HG03521 (cell line): ENCODE measurements around the gene FBN2.
"Not testable (repeated sequence)": the region's sequence is repeated elsewhere in the genome, so short reads cannot be mapped to it uniquely, and the experiment has no call there.

ENCODE experiments used
- ATAC-seq: cut with Tn5 transposase; IDR thresholded peaks from one replicate; pipeline ENCODE4 v1.9.1; 2021; ENCODE audit warnings: mild to moderate bottlenecking, moderate library complexity; ENCODE audit not compliant: unreplicated experiment

Gene FBN2

DNA sequence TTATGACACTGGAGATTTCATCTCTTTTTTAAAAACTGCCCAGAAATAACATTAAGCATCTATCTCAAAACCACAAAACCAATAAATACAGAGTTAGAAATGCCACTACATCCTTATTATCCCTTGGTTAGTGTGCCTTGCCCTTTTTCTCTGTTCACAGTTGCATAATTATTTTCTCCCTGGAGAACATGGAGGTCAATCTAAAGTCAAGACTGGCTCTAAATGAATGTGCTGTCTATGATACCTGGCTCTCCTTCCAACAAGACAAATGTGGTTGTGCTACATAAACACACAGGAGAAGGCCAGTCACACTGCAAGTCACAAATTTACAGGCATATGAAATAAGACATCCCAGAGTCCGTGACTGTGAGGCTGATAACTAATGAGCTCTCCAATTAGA lies 2.8 kb downstream of the FBN2 start:
- ATAC-seq: no peak

DNA sequence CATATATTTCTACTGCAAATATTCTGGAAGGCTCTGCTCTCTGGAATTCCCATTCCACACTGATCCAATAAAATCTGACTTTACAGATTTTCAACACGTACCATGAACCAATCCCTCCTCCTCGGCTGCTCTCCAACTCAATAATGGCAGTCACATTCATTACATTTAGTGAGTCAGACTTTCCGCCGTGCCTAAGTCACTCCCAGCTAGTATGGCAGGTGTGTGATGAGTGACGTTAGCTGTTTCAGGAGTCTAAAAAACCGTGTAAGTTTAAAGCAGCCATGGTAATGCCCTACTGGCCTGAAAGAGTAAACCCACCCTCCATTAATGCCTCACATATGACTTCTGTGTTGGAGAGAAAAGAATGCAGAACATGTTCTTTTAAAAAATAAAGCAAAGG lies 3.3 kb downstream of the FBN2 start:
- ATAC-seq: no peak

DNA sequence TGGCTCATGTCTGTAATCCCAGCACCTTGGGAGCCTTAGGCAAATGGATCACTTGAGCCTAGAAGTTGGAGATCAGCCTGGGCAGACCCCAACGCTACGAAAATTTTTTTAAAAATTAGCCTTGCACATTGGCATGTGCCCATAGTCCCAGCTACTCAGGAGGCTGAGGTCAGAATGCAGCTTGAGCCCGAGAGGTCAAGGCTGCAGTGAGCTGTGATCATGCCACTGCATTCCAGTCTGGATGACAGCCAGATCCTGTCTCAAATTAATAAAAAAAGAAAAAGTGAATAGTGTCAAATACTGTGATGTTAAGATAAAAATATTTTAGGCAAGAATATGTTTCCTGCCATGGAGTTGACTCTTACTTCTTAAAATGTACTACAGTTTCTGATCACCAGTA lies 5.3 kb downstream of the FBN2 start:
- no peak for ATAC-seq

DNA sequence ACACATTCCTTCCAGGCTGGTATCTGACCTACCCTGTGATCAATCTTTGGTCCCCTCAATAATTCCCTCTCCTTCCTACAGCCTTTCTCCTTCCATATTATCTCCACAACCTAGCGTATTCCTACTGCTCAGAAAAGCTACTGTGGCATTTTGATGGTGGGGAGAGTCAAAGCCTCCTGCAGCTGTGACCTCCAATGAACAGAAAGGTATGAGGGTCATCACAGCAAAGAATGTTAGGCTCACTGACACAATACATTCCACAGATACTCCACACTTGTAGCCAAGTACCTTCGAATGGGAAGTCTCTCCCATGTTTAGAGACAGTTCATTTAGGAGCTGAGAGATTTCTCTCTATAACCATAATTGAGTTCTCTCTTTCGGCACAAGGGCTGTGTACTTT lies 5.9 kb downstream of the FBN2 start:
- ATAC-seq: no peak

DNA sequence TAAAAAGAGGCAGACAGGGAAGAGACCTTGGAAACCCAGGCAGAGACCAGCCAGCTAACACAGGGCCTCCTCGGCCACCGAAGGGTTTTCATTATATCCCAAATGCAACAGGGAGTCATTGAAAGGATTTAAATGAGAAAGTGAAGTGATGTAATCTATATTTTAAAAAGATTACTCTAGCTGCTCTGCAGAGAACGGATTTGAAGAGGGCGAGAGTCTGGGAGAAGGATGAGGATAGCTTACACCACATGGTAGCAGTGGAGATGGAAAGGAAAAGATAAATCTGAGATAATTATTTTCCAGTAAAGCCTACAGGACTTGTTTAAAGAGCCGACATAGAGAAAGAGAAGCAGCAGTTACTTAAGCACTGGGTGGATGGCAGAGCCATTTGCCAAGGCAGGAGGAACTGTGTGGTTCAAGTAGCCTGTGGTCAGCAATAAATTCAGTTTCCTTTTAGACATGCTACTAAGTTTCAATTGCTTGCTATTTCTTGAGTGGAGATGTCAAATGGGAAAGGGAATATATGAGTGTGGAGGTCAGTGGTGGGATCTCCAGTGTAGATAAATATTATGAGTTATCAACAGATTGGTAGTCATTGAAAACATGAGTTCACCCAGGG lies 9.3 kb downstream of the FBN2 start:
- ATAC-seq: no peak

DNA sequence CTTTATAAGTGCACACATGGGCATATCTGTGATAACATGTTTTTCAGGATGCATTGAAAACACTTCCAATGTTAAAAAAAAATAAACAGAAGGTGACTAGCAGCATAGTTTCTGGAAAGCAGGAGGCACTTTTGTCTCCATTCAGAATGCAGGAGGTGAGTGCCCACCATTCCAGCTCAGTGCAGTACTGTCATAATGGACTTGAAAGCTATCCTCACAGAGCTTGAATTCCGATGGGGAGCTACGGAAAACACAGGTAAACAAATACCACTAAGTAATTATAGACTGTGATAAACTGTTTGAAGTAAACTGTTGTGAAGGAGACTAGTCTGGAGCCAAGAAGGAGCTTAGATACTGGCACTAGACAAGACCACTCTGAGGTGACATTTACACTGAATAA lies 9.9 kb downstream of the FBN2 start:
- no peak for ATAC-seq

DNA sequence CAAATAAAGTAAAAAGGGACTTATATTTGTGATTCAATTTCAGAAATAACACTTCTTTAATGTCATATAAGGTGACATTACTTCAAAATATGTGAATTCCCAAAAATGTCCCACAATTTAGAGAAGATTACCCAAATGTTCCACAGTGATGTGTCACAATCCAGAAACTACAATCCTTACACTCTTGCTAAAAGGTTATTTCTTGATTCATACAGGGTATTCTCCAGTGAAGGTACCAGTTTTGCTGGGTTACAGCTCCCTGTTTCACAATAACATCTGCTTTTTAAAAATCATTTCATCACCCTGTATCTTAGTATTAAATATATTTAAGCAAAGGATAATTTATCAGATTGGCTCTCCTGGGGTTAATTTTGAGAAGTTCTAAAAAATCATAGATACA lies 11.0 kb downstream of the FBN2 start:
- ATAC-seq: no peak

DNA sequence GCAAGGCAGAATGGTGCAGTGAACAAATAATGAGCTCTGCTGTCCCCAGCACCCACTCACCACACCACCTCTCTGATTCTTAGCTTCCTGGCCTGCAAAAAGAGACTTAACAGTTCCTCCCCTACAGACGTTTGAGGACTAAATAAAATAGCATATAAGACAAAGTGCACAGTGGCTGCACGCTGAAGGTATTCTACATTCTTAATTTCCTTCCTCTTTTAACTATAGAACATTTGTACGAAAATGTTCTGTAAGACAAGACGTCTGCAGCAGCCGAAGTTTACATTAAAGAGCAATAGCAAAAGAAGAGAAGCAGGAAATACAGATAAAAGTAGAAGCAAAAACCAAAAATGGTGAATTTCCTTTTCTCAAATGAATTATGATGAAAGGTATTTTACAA lies 15.7 kb downstream of the FBN2 start:
- no peak for ATAC-seq

DNA sequence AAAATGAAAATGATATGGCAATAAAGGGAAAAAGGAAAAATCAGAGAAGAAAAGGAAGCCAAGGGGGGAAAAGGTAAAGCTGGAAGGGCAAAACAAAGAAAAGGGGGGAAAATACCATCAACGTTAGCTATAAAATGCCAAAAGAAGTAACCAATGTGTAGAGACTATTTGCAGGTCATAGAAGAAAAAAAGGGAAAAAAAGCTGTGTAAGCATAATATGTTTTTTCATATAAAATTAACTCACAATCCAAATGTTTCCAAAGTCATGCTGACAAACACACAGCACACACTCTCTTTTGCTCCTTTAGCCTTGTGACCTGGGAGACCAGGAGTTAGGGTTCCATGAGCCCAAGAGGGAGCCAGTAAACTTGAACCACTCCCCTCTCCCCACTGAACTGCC lies 18.2 kb downstream of the FBN2 start:
- ATAC-seq: no peak

DNA sequence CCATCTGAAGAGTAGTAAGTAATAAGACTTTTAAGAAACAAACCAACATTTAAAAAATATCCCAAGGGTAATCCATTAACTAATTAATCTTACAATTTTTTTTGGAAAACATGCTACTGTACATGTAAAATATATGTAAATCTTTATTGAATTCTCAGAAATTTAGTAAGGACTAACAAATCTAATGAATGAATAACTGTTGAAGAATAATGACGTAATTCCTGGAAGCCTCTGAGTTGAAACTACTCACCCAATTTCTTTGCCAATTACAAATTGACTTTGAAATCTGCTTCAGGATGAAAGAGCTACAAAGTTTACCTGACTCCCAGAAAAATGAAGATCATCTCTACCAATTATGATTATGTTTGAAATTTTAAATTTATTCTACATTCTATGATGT lies 21.1 kb downstream of the FBN2 start:
- ATAC-seq: no peak

DNA sequence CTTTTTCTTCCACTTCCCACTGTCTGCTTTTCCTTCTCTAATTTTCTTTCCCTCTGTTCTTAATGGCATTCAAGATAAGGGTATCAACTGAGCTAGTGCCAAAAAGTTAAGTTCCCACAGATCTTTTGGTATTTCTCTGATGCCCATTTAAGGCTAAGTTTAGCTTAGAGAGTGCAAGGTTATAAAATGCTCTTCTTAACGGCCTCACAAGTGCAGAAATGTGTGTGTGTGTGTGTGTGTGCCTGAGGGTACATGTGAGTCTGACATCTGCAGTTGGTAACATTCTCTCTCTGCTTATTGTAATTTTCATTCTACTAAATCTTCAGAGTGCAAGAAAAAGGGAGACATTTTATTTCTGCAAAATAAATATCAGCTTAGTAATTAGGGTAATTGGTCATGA lies 24.2 kb downstream of the FBN2 start:
- ATAC-seq: no peak

DNA sequence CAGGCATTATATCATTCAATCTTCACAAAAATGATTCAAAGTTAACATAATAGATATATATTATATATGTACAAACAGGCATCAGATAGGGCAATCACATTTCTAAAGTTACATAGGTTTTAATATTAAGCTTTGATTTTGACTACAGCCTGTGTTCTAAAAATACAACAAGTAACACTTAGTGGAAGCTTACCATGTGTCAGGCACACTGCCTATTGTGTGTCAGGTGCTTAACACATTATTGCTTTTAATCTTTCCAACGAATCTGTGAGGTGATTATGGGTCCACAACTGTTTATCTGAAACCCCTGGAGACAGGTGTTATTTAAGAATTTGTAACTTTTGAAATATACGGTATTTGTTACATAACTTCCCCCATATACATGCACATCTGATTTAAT lies 25.2 kb downstream of the FBN2 start:
- ATAC-seq: no peak

DNA sequence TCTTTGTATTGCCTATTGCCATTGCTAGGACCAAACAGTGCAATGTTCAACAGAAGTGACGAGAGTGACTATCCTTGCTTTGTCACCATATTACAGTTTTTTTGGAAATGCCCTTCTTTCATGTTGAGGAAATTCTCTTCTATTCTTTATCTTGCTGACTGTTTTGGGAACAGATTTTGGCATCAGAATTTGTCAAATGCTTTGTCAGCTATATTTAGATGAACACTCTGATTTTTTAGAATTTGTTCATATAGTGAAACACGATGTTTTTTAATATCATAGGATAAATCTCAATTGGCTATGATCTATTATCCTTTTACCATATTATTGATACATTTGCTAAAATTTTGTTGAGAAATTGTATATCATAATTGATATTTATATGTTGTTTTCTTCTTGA lies 31.4 kb downstream of the FBN2 start:
- no peak for ATAC-seq

DNA sequence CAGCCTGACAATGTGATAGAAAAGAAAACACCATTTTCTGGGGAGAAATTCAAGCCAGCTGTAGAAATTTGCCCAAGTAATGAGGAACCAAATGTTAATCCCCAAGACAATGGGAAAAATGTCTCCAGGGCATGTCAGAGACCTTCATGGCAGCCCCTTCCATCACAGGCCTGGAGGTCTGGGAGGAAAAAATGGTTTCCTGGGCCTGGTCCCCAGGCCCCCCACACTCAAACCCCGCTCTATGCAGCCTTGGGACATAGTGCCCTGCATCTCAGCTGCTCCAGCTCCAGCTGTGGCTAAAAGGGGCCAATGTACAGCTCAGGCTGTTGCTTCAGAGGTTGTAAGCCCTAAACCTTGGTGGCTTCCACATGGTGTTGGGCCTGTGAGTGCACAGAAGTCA lies 34.3 kb downstream of the FBN2 start:
- not testable (repeated sequence) for ATAC-seq

DNA sequence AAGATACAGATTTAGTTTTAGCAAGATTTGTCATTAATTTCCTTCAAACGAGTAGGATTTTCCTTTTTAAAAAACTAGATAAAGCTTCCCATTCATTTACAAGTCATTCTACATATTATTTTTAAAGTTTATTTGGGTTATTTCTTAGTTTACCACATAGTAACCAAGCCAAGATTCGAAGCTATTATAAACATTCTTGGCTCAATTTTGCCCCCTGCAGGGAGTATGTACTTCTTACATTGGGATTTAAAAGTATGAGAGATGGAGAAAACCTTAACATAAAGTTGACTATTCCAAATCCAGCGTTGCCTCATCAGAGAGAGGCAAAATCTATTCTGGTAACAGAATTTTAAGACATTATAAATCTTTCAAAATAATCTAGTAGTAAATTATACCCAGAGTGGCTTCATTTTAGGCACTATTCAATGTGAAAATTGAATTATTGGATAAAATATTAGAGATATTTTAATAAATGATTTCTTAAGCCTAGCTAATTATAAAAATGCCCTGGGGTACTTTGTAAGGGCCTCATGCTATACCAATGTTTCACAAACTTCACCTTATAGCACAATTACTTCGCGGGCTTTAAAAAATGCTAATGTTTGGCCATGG lies 39.1 kb downstream of the FBN2 start:
- ATAC-seq: no peak

DNA sequence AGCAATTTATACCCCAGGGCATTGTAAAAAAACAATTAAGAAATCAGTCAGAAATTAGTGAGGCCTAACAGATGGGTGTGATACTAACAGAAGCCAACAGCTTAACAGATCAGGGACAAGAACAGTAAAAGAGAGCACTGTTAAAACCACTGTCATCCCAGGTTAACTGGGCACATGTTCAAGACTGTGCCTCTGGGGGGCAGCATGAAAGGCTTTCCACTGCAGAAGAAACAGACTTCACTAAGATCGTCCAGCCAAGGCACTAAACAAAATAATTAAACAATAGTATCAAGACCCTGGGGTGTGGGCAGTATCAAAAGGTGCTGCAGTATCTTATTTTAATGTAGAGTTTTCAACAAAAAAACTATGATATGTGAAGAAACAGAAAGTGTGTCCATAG lies 43.5 kb downstream of the FBN2 start:
- no peak for ATAC-seq

DNA sequence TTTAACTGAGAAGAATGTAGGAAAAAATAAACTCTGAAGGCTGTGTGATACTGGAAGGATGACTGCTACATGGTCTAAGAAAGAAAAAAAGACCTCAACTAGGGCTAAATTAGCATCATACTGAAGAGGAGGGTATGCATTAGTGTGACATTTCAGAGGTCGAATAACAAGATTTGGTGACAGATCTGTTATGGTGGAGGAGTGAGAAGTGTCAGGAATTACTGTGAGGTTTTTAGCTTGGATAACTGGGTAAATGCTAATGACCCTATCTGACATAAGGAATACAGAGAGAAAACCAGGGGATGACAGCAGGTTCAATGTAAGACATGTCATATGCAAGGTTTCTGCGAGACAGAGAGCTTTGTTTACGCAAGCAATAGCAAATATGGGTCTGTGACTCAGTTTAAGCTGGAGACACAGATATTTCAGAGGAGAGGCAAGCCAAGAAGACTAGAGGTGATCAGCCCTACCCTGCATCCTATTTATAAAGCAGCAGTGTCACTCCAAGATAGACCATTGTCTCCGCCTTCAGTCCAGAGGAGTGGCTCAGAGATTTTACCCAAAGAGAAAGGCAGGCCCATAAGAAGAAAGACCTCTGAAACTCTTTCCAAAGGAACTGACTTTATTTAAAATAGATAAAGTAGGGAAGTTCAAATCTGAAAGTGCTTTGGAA lies 44.3 kb downstream of the FBN2 start:
- ATAC-seq: no peak

DNA sequence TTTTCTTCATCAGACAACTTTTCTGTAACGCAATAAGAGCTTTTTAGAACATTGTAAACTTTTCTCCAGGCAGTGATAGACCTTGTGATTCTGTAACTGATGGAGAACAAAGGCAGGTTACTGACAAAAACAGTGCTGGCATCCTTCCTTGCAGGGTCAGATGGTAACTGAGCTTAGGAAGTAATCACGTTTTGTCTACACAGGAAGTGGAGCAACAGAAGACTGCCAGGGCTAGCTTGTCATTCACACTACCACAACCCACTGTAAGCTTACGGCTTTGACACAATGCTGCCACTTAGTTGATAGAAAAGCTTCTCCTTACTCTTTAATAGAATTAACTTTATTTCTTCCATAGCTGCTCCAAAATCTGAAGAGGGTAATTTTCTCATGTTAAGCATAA lies 46.8 kb downstream of the FBN2 start:
- ATAC-seq: no peak

DNA sequence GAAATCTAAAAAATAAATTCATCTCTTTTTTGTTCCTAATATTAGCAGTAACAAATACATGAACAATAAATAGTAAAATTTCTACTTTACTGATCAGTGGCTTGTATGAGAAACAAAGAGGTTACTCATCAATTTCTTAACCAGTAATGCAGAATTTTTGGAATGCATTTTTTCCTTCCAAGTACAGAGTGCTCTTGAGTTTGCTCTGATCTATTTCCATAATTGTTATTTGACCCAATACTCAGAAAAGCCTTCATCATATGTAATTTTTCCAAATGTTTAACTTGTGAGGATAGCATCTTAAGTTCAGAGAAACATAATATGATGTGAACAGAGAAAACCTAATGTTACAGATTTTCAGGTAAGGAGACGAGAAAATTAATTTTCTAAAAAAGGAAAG lies 47.3 kb downstream of the FBN2 start:
- ATAC-seq: no peak

DNA sequence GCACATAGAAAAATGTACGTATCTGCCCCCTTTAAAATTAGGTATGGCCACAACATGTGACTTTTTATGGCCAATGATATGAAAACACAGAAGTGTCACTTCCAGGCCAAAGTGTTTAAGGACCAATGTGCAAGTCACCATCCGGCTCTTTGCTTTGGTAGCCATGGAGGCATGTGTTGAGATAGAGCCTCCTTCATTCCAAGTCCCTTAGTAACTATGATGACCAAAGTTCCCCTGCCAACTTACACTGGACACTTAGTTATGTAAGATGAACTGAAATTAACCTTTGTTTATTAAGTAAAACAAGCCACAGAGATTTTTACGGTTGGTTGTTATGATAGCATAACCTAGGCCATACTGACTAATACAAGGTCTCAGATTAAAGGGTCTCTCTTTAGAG lies 51.0 kb downstream of the FBN2 start:
- no peak for ATAC-seq

DNA sequence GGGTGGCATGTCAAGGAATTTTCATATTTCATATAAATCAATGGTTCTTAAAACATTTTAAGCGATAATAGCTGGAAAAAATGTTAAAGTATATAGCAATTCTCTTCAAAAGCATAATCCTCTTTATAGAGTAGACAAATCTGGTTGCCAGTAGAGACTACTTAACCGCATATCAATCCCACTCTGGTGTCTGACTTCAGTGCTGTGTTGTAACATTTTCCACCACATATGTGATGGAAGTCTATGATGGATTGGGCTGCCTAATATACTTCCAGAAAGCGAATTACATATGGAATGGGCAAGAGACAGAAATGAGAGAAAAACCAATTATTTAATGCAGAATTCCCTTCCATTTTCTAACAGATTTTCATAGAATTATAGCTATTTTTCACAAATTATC lies 54.3 kb downstream of the FBN2 start:
- no peak for ATAC-seq

DNA sequence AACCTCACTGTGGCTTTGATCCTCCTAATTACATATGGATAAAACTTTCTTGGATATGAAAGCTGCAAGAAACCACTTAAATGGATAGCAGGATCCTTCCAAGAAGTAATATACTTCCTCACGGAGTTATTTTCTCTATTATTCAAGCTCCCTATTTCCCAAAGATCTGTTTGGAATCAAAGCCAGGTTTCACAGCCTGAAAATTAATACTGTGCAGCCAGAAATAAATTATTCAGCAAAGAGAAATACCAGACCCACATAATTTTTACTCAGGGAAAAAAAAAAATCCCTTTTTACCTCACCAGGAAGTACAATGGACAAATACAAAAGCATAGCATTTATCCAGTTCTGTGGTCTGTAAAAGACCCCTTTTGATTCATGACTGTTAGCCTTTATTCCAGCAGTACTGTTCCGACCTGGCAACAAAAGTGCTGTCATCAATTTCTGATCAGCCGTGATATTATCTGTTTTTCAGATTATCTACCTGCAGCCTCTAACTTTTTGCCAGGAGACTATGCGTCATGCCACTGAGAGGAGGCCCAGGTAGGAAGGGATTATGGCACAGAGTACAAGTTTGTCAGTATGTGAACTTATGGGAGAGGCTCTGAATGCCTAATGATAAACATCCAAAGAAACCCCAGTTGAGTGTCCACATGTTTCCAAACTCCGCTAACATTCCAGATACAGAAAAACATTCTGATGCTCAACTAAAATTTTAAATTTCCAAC lies 57.0 kb downstream of the FBN2 start:
- no peak for ATAC-seq
